H1 (cell line): ENCODE measurements around the gene CBX2. TPM values are rescaled to one million over a fixed set of nuclear protein-coding genes. Genes with fewer than 3 reads are reported as not detected.
A peak's percentile ranks its signal among the peaks of the same experiment; 100 is the strongest.

Source experiments
- CTCF ChIA-PET: fragments of 300-600 bp; sonication (Branson Sonifier 250); formaldehyde crosslinking; loops from one replicate; lab custom pipeline; 2021; ENCODE audit not compliant: partially characterized antibody; lab: Charles Lee
- POLR2A ChIA-PET: fragments of 300-600 bp; sonication (Branson Sonifier 250); formaldehyde crosslinking; loops from one replicate; lab custom pipeline; 2021; ENCODE audit warnings: inconsistent platforms; ENCODE audit not compliant: partially characterized antibody; lab: Charles Lee
- DNase-seq, 2 experiments: peaks; one replicate each; pipeline versions ENCODE4 v3.0.0 to v3.0.0-alpha.2; 2010 to 2022; ENCODE audit warnings: low spot score in 2 of 2, low read depth in 1 of 2, mixed read lengths in 1 of 2
- FAIRE-seq: peaks from 2 replicates; lab custom pipeline; 2011; peaks lifted over from hg19 to GRCh38; lab: Jason Lieb, UNC
- H2AFZ ChIP-seq: 2 replicates; pipeline ENCODE4 v1.8.1; 2012; ENCODE audit warnings: low read length, inconsistent platforms
- H2AK5ac ChIP-seq: 2 replicates; pipeline ENCODE4 v1.6.1; 2013; ENCODE audit warnings: low read depth, low read length
- H2BK120ac ChIP-seq: replicated peaks from 2 replicates; pipeline ENCODE3; 2013; ENCODE audit warnings: low read depth, low read length, inconsistent platforms
- H2BK12ac ChIP-seq: 2 replicates; pipeline ENCODE4 v1.6.1; 2013; ENCODE audit warnings: low read depth, low read length
- H2BK15ac ChIP-seq: 2 replicates; pipeline ENCODE4 v1.6.1; 2013; ENCODE audit warnings: low read length
- H2BK20ac ChIP-seq: 2 replicates; pipeline ENCODE4 v1.6.1; 2013; ENCODE audit warnings: low read length
- H2BK5ac ChIP-seq: 2 replicates; pipeline ENCODE4 v1.6.1; 2013; ENCODE audit warnings: low read depth, low read length
- H3K14ac ChIP-seq: 2 replicates; pipeline ENCODE4 v1.6.1; 2013; ENCODE audit warnings: inconsistent platforms; ENCODE audit not compliant: insufficient read length
- H3K18ac ChIP-seq: 2 replicates; pipeline ENCODE4 v1.6.1; 2013; ENCODE audit warnings: low read length; ENCODE audit errors: extremely low read depth
- H3K23ac ChIP-seq: 2 replicates; pipeline ENCODE4 v1.6.1; 2013; ENCODE audit warnings: inconsistent platforms; ENCODE audit not compliant: insufficient read length
- H3K23me2 ChIP-seq: 2 replicates; pipeline ENCODE4 v1.6.1; 2013; ENCODE audit warnings: low read depth, low read length
- H3K27ac ChIP-seq: 2 replicates; pipeline ENCODE4 v1.6.1; 2011; ENCODE audit warnings: low read depth, low read length, inconsistent platforms
- H3K27me3 ChIP-seq, 4 experiments: replicated peaks in 1 of 4; 1 replicate in 1 of 4; 2 replicates in 3 of 4; pipeline versions ENCODE4 v1.6.1 to v1.8.1; 2011 to 2013; ENCODE audit warnings: low read length in 3 of 4, mild to moderate bottlenecking in 3 of 4, inconsistent platforms in 2 of 4, mixed read lengths in 2 of 4, moderate library complexity in 1 of 4; ENCODE audit not compliant: control insufficient read depth in 3 of 4, insufficient read depth in 3 of 4; ENCODE audit errors: extremely low read depth in 1 of 4
- H3K36me3 ChIP-seq, 4 experiments: 2 replicates each; pipeline versions ENCODE4 v1.6.1 to v1.8.1; 2011 to 2013; ENCODE audit warnings: mild to moderate bottlenecking in 4 of 4, low read length in 3 of 4, moderate library complexity in 2 of 4, control low read depth in 1 of 4, inconsistent platforms in 1 of 4; ENCODE audit not compliant: insufficient read depth in 4 of 4, control insufficient read depth in 2 of 4
- H3K4ac ChIP-seq: replicated peaks from 2 replicates; pipeline ENCODE3; 2013; ENCODE audit warnings: low read length, low read depth, mixed read lengths, inconsistent platforms; ENCODE audit not compliant: insufficient read length
- H3K4me1 ChIP-seq, 4 experiments: replicated peaks in 1 of 4; 1 replicate in 1 of 4; 2 replicates in 3 of 4; pipeline versions ENCODE4 v1.6.1 to v1.8.1; 2011 to 2013; ENCODE audit warnings: low read length in 3 of 4, inconsistent platforms in 2 of 4, mixed read lengths in 1 of 4; ENCODE audit not compliant: insufficient read depth in 4 of 4, control insufficient read depth in 3 of 4
- H3K4me2 ChIP-seq, 2 experiments: 2 replicates each; pipeline versions ENCODE4 v1.6.1 to v1.8.1; 2011 to 2013; ENCODE audit warnings: low read depth in 2 of 2, low read length in 2 of 2, control low read depth in 1 of 2, inconsistent platforms in 1 of 2, mild to moderate bottlenecking in 1 of 2; ENCODE audit not compliant: insufficient read depth in 1 of 2
- H3K4me3 ChIP-seq, 4 experiments: fragments of 200-600, 300-600 bp in 1 of 4; sonication (generic), shearing (Covaris generic), sonication (Bioruptor Twin) in 1 of 4; 2 replicates each; pipeline versions ENCODE4 v1.5.1 to v1.8.1; 2011 to 2016; ENCODE audit warnings: low read length in 4 of 4, low read depth in 3 of 4, control low read depth in 2 of 4, inconsistent platforms in 2 of 4, mild to moderate bottlenecking in 2 of 4, mixed read lengths in 1 of 4, moderate library complexity in 1 of 4; ENCODE audit not compliant: insufficient read depth in 2 of 4; ENCODE audit errors: extremely low read depth in 1 of 4
- H3K56ac ChIP-seq: replicated peaks from 2 replicates; pipeline ENCODE3; 2013; ENCODE audit warnings: low read depth, mild to moderate bottlenecking, mixed read lengths, low read length, inconsistent platforms; ENCODE audit not compliant: insufficient read length
- H3K79me1 ChIP-seq: 2 replicates; pipeline ENCODE4 v1.6.1; 2013; ENCODE audit warnings: low read depth, low read length, control low read depth
- H3K79me2 ChIP-seq, 2 experiments: 2 replicates each; pipeline versions ENCODE4 v1.6.1 to v1.8.1; 2012 to 2013; ENCODE audit warnings: low read length in 2 of 2, mild to moderate bottlenecking in 2 of 2, inconsistent platforms in 1 of 2; ENCODE audit not compliant: insufficient read depth in 2 of 2, control insufficient read depth in 1 of 2
- H3K9ac ChIP-seq, 4 experiments: replicated peaks in 1 of 4; 1 replicate in 1 of 4; 2 replicates in 3 of 4; pipeline versions ENCODE4 v1.6.1 to v1.8.1; 2011 to 2013; ENCODE audit warnings: low read depth in 3 of 4, low read length in 3 of 4, control low read depth in 2 of 4, mild to moderate bottlenecking in 2 of 4, moderate library complexity in 2 of 4, inconsistent platforms in 1 of 4; ENCODE audit errors: extremely low read depth in 1 of 4
- H3K9me3 ChIP-seq, 2 experiments: 2 replicates each; pipeline versions ENCODE4 v1.6.1 to v1.8.1; 2012 to 2013; ENCODE audit warnings: mild to moderate bottlenecking in 2 of 2, moderate library complexity in 2 of 2, control low read depth in 1 of 2, inconsistent platforms in 1 of 2, low read depth in 1 of 2, low read length in 1 of 2, mixed read lengths in 1 of 2; ENCODE audit not compliant: insufficient read depth in 2 of 2
- H4K20me1 ChIP-seq, 2 experiments: replicated peaks in 1 of 2; 2 replicates each; pipeline versions ENCODE3 to v1.8.1; 2011 to 2013; ENCODE audit warnings: inconsistent platforms in 2 of 2, low read length in 2 of 2, mild to moderate bottlenecking in 1 of 2; ENCODE audit not compliant: insufficient read depth in 2 of 2, control insufficient read depth in 1 of 2
- H4K5ac ChIP-seq: 2 replicates; pipeline ENCODE4 v1.6.1; 2013; ENCODE audit warnings: low read length, low read depth, mixed read lengths, inconsistent platforms; ENCODE audit not compliant: insufficient read length
- H4K8ac ChIP-seq: 2 replicates; pipeline ENCODE4 v1.8.0; 2013; ENCODE audit warnings: mild to moderate bottlenecking, moderate library complexity, low read length, inconsistent platforms; ENCODE audit not compliant: insufficient read depth; ENCODE audit errors: extremely low read depth
- H4K91ac ChIP-seq: replicated peaks from 2 replicates; pipeline ENCODE3; 2013; ENCODE audit warnings: low read length, mixed read lengths, inconsistent platforms; ENCODE audit not compliant: insufficient read length
- CEBPB ChIP-seq: IDR thresholded peaks from 2 replicates; pipeline ENCODE4 v1.6.1; 2012; ENCODE audit warnings: low read depth, low read length
- HDAC6 ChIP-seq: IDR thresholded peaks from one replicate; pipeline ENCODE4 v1.7.1; 2012; ENCODE audit warnings: low read depth, mild to moderate bottlenecking, inconsistent platforms, low read length, moderate library complexity
- JUN ChIP-seq: IDR thresholded peaks from 2 replicates; pipeline ENCODE4 v1.6.1; 2011; ENCODE audit warnings: low read depth, mild to moderate bottlenecking, improper control_type of control experiment, low read length
- MAFK ChIP-seq: IDR thresholded peaks from 2 replicates; pipeline ENCODE4 v1.6.1; 2012; ENCODE audit warnings: low read depth, mild to moderate bottlenecking, improper control_type of control experiment, low read length
- RXRA ChIP-seq: IDR thresholded peaks from 2 replicates; pipeline ENCODE4 v1.6.1; 2011; ENCODE audit warnings: low read depth, mild to moderate bottlenecking, low read length, moderate library complexity; ENCODE audit not compliant: insufficient read depth
- SIN3A ChIP-seq, 2 experiments: IDR thresholded peaks in 1 of 2; conservative IDR thresholded peaks in 1 of 2; 2 replicates each; pipeline ENCODE4 v1.6.1; 2011 to 2012; ENCODE audit warnings: low read length in 2 of 2, improper control_type of control experiment in 1 of 2, low read depth in 1 of 2, mild to moderate bottlenecking in 1 of 2
- TCF12 ChIP-seq: IDR thresholded peaks from 2 replicates; pipeline ENCODE4 v1.6.1; 2011; ENCODE audit warnings: low read depth, mild to moderate bottlenecking, low read length
- whole genome bisulfite sequencing, 2 experiments: shearing (Covaris generic) in 1 of 2; methylation state at CpG; one replicate each; pipeline versions ENCODE4 v1.1.6 to v1.1.7; 2013 to 2015; ENCODE audit warnings: low lambda C conversion rate in 2 of 2, mixed read lengths in 2 of 2, inconsistent platforms in 1 of 2, low coverage in 1 of 2, missing lambda C conversion rate in 1 of 2; ENCODE audit not compliant: insufficient replicate concordance in 2 of 2, insufficient coverage in 1 of 2, insufficient read length in 1 of 2; ENCODE audit errors: extremely low coverage in 1 of 2, missing lambda C conversion rate in 1 of 2; 5-methylcytosine and 5-hydroxymethylcytosine counted together
- polyA plus RNA-seq, 7 experiments: library from polyadenylated mRNA; depleted of rRNA in 3 of 7; stranded (reverse) in 5 of 7; unstranded in 2 of 7; fragments of >200 nt in 5 of 7; fragments of 200-250 nt in 2 of 7; gene quantifications; 1 replicate in 5 of 7; 2 replicates in 1 of 7; 4 replicates in 1 of 7; pipeline versions ENCODE4 v1.2.1 to v1.2.3, GENCODE V29; 2011 to 2013; ENCODE audit warnings: missing spikeins in 2 of 7, mixed read lengths in 2 of 7
- total RNA-seq: library from RNA; stranded (reverse); fragmentation: NEBNext Ultra II Directional; extraction: Animal tissue kit (Norgen Biotek cat#: 25700); gene quantifications from 2 replicates; pipeline ENCODE4 v1.2.1, GENCODE V29; 2021
- TF ChIP-seq, protein P1 (sequence below): IDR thresholded peaks from 2 replicates; pipeline ENCODE4 v1.6.1; 2011; ENCODE audit warnings: low read length, improper control_type of control experiment
- TF ChIP-seq, protein P2 (sequence below): IDR thresholded peaks from 2 replicates; pipeline ENCODE4 v1.6.1; 2012; ENCODE audit warnings: inconsistent platforms

Gene CBX2
- total and polyA plus RNA-seq, 2 of the 8 experiments (the other 6 are each of a cell fraction or from before 2014, with no cell fraction given) = 64.3 to 83.9 TPM

DNA sequence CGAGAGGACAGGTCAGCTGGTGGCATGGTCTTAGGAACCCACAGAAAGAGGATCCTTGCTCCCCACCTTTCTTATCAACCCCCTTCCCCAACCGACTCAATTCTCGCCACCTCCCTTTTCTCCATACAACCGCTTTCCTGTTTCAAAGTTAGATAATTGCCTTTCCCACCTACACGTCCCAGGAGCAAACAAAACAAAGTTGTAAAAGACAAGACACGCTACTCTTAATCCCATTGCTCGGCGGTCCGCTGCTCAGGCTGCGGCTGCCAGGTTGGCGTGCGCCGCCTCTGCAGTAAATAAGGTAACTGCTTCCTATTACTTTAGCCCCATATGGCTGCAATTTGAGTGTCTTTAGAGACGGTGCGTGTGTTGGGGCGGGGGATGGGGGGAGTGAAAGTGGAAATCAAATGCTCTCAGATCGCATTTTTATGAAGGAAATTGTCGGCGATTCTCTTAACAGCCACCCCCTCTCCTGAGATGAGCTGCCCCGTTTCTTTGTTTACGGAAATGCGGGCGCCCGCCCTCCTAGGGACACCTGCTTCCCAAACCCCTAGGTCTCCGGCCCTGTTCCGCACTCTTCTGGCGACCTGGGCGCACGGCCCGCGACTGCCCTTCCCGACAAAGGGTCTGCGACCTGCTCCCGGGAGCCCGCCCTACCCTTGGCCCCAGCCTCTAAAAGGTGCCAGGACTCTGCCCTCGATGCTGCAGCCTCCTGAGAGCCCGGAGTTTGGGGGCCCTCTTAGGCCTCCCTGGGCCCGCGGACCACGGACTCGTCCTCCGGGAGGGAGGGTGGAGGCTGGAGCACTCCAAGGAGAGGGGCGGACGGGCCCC lies 22.6 kb downstream of the CBX2 start:
- H3K9ac ChIP-seq = no peak overlapping the region
- H3K27ac ChIP-seq = no peak overlapping the region
- TF ChIP-seq CEBPB = no peak
- peak; percentile 55; the same call in 1 of the 2 replicates for TF ChIP-seq TCF12
- TF ChIP-seq, protein P1, sequence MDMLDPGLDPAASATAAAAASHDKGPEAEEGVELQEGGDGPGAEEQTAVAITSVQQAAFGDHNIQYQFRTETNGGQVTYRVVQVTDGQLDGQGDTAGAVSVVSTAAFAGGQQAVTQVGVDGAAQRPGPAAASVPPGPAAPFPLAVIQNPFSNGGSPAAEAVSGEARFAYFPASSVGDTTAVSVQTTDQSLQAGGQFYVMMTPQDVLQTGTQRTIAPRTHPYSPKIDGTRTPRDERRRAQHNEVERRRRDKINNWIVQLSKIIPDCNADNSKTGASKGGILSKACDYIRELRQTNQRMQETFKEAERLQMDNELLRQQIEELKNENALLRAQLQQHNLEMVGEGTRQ = no peak
- peak; percentile 93 for TF ChIP-seq MAFK
- no peak for TF ChIP-seq RXRA
- TF ChIP-seq SIN3A (conservative IDR thresholded peaks at IDR 0.05 in 1 of 2, IDR thresholded peaks at IDR 0.05 in 1 of 2; ENCODE audit: low read depth in 1 of 2, low read length in 2 of 2) = 0 out of 4 replicates have a peak, but pooled peaks of 1 of the 2 experiments have one; percentile 45
- TF ChIP-seq, protein P2, sequence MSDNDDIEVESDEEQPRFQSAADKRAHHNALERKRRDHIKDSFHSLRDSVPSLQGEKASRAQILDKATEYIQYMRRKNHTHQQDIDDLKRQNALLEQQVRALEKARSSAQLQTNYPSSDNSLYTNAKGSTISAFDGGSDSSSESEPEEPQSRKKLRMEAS = peak; percentile 48
- TF ChIP-seq HDAC6 = no peak
- TF ChIP-seq JUN = no peak

More for the DNA sequence above, 22.6 kb downstream of the CBX2 start:
- H2BK120ac ChIP-seq = no peak overlapping the region
- FAIRE-seq = peak; percentile 7
- H3K4me1 ChIP-seq = peaks cover 4 to 55% (median 41%) of the 10 kb centered on the region in 4 experiments
- H3K79me1 ChIP-seq = no peaks in the 10 kb centered on the region
- H2BK15ac ChIP-seq = peak overlapping the region; percentile 95; the same call in 1 of the 2 replicates
- H3K27me3 ChIP-seq = peaks cover 86 to 92% (median 90%) of the 10 kb centered on the region in 4 experiments
- ChIA-PET POLR2A (interaction anchor here (1.1 to 24.0 kb wide), 10 partner anchors 10 to 42 kb away, joined by 3 to 374 read pairs (median 6); partner anchors contain the start of genes CBX2 and CBX4), CTCF (interaction anchor here (0.9 to 19.1 kb wide), 11 partner anchors 8 to 175 kb away, joined by 3 to 576 read pairs (median 7); partner anchors contain the start of gene CBX4)
- no peak overlapping the region for H4K5ac ChIP-seq
- no peak overlapping the region for H2BK5ac ChIP-seq
- H4K20me1 ChIP-seq = peaks cover 8 to 24% of the 10 kb centered on the region in 2 experiments
- no peak overlapping the region for H2BK20ac ChIP-seq
- H3K4me3 ChIP-seq = peak overlapping the region; percentile 24 to 53 (median 40); a peak in 6 of 8 replicates
- H2AFZ ChIP-seq = no peak overlapping the region
- peaks cover 3% of the 10 kb centered on the region for H3K23me2 ChIP-seq
- H3K18ac ChIP-seq = peak overlapping the region; percentile 71
- no peak overlapping the region for H3K4ac ChIP-seq
- H3K14ac ChIP-seq = no peak overlapping the region
- H3K9me3 ChIP-seq = peaks cover 0 to 7% of the 10 kb centered on the region in 2 experiments; a peak in 3 of 4 replicates
- WGBS, 2 experiments = 1% methylated on average over 40 of the region's 44 CpGs; no CpG with 5 or more reads in 1 of the 2 experiments
- peaks cover 0 to 12% (median 0%) of the 10 kb centered on the region in 4 experiments; a peak in 1 of 8 replicates for H3K36me3 ChIP-seq
- peak overlapping the region; percentile 63 to 70 for H3K4me2 ChIP-seq
- H3K79me2 ChIP-seq = no peaks in the 10 kb centered on the region
- no peak overlapping the region for H3K23ac ChIP-seq
- DNase-seq = peak in 1 of 2 experiments; percentile 87
- H4K91ac ChIP-seq = no peak overlapping the region
- H4K8ac ChIP-seq = no peak overlapping the region
- no peak overlapping the region for H2AK5ac ChIP-seq
- peak overlapping the region; percentile 42; the same call in 1 of the 2 replicates for H2BK12ac ChIP-seq
- H3K56ac ChIP-seq = no peak overlapping the region
